T-helper 2 cell treated with Interferon-gamma antibody and Interleukin-4, amounts not matched to agents 100 ng/mL and 5 ng/mL, for 36 hours (primary cell): ENCODE results near the gene ATF5. TPM values are rescaled to one million over a fixed set of nuclear protein-coding genes. Genes with fewer than 3 reads are reported as not detected.
"Not testable (repeated sequence)": the region's sequence is repeated elsewhere in the genome, so short reads cannot be mapped to it uniquely, and the experiment has no call there.

Source experiments
- intact Hi-C: fragments of 100-400 bp; cut with micrococcal nuclease; formaldehyde crosslinking; loops from one replicate; pipeline ENCODE4 v1.15.1; 2023
- total RNA-seq: library from RNA; stranded (reverse); gene quantifications from 2 replicates; pipeline ENCODE4 v1.2.3, GENCODE V29; 2022

ATF5 gene
- total RNA-seq, 1 donor from 2014 or later: 11.3 TPM

DNA sequence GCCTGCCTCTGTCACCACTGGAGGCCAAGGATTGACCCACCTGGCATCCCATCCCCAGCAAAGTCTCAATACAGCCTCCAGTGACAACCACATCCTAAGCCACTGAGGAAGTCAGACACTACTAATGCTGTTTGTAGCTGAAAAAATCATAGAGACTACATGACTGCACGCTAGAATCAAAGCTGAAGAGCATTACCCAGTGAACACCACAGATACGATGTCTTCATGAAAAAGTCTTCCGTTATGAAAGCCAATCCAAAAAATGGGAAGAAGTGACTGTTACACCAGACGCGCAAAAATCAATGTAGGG, 11.4 kb downstream of the ATF5 start:
- intact Hi-C loops: no loop called here

DNA sequence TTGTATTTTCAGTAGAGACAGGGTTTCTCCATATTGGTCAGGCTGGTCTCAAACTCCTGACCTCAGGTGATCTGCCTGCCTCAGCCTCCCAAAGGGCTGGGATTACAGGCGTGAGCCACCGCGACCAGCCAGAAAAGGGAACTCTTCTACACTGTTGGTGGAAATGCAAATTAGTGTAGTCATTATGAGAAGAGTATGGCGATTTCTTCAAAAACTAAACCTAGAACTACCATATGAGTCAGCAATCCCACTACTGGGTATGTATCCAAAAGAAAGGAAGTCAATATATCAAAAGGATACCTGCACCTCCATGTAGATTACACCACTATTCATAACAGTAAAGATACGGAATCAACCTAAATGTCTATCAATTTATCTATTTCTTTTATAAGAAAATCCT, 15.6 kb downstream of the ATF5 start:
- intact Hi-C loops: not testable (repeated sequence)

DNA sequence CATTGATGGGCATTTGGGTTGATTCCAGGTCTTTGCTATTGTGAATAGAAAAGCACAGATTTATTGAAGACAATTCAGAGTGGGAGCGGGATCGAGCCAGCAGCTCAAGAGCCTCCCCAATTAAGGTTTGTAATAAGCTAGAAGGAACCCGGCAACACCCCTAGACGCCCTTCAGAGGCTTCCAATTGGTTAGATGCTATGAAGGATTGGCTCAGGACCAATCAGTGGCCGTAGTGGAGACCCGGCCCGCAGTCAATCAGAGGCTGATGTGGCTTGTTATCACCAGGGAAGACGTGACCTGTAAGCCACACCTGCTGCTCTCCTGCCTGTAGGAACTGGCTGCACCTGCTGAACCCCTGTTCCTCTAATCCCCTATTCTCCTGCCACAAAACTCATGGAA, 17.4 kb downstream of the ATF5 start:
- intact Hi-C loops: no loop called here

DNA sequence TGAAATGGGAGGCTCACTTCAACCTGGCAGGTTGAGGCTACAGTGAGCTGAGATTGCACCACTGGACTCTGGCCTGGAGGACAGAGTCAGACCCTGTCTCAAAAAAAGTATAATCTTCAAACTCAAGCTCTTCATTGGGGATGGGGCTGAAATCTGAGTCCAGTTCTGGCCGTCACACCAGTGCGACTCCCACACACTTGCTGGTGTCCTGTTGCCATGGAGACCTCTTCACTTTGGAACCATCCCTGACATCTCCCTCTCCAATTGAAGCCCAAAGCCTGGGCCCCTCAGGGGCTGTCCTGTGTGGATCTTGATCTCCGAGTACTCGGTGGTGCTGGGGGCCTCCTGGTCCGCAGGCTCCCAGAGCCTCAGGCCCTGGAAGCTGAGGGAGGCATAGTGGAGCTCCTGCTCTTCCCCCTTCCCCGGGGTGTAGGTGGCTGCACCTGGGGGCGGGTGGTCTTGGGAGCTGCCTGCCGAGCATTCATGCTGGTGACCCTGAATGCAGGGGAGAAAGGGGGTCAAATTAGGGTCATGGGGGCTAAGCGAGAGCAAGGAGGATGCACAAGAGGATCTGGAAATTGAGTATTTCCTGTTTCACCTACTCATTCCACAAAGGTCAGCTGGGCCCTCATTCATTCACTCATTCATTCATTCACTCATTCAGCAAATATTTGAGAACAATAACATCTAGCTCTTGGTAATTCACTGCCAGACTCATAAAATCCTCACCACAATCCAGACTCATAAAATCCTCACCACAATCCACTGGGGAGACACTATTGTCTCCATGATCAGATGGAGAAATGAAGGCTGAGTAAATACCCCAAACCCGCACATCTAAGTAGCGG, 21.0 kb downstream of the ATF5 start:
- intact Hi-C loops: no loop called here

DNA sequence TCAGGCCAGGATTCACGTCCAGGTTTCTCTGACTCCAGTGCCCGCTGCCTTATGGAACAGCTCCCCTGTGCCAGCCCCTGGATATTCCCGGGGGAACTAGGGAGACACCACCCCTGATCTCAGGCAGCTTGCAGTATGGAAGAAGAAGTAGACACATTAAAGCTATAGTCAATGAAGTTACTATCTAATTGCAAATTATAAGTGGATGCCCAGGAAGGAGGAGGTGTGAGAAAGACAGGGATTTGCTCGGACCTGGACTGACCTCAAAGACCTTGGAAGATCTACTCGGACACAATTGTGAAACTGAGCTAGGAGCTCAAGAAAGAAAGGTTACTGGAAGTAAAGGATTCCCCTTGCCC, 21.6 kb downstream of the ATF5 start:
- intact Hi-C loops: no loop called here

DNA sequence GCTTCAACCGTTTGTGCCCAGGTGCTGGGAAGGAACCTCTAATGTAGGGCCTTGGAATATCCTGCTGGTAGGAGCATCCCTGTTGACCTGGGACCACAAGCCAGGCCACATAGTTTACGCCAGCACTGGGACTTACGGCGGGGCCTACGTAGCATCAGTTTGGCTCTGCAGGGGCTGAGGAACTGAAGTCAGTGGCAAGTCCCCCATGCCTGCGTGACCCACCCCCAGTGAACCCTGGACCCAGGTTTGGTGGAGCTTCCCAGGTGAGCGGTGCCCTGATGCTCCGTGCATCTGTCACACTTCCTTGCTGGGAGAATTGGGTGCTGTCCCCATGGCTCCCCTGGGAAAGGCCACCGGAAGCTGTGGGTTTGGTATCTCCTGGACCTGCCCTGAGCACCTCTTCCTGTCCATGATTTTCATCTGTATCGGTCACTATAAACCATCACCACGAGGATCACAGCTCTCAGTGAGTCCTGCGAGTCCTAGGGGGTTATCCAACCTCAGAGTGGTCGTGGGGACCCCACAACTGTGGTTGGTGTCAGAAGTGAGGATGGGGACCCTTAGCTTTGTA, 22.0 kb downstream of the ATF5 start:
- intact Hi-C loops: no loop called here

DNA sequence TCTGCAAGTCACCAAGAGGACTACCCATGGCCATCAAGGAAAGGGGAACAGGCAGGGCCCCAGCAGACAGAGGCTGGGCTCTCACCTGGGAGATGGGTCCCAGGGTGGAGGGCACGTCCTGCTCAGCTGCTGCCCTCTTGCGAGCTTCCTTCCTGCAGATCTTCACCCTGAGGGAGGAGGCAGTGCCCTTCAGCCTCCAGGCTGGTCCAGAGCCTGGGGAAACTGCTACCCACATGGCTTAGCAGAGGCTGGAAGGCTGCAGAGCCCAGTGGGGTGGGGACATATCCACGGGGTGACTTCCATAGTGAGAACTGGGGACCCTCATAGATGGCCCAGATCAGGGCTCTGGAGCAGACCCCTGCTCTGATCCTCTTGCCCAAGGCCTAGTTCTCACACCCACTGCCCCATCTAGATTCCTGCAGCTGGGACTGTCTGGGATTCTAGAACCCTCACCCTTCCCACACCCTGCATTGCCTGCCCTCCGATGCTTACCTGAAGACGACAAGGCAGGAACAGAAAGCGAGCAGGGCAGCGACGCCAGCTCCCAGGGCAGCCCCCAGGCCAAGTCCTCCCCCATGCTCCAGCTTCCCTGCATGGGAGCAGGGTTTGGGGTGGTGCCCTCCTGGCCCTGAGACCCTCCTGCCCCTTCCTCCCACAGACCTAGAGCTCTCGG, 22.9 kb downstream of the ATF5 start:
- intact Hi-C loops: no loop called here

DNA sequence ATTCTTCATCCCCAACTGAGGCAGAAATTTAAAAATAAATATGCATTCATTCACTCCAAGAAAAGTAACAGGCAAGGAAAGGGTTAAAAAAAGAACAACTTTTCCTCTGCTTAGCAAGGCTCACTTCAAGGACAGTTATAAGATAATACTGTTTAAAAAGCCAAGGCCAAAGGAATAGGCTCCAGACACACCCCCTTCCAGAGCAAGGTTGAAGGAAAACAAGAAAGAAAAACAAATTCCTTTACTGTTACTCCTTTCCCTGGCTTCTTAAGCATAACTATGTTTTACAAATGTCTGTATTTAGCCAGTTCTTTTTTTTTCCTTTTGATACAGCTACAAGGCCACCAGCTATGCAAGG, 23.5 kb downstream of the ATF5 start:
- intact Hi-C loops: no loop called here

DNA sequence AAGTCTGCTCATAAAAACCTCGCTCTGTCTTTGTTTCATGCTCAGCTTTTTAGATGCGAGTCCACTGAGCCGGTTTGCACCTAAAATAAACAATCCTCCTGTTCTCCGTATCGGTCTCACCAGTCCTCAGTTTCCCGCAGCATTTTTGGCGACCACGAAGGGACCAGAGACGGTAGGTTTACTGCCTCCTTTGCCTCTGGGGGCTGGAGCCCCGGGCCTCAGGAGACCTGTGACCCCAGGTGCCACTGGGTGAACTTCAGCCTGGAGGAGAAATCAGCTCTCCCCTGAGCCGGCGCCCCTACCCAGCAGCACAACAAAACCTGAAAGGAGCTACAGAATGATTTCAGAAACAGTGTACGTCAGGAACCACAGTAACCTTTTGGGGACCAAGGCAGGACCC, 23.9 kb downstream of the ATF5 start:
- intact Hi-C loops: no loop called here

DNA sequence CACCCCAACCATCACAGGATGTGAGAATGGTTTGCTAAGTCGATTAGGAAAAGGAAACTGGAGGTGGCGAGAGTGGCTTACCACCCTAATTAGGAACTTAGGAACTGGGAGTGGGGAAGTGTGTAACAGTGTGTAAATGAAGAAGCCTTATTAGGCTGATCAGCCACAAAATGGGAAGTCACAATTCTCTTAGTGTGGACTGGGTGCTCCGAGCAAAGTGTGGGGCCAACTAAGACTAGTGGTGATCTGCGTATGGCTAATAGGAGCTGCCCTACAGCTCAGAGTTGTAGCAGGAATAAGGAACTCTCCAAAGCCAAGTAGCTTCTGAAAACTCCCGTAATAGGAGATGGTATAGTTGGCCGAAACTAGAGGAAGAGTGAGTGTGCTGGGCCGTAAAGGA, 24.4 kb downstream of the ATF5 start:
- intact Hi-C loops: no loop called here

DNA sequence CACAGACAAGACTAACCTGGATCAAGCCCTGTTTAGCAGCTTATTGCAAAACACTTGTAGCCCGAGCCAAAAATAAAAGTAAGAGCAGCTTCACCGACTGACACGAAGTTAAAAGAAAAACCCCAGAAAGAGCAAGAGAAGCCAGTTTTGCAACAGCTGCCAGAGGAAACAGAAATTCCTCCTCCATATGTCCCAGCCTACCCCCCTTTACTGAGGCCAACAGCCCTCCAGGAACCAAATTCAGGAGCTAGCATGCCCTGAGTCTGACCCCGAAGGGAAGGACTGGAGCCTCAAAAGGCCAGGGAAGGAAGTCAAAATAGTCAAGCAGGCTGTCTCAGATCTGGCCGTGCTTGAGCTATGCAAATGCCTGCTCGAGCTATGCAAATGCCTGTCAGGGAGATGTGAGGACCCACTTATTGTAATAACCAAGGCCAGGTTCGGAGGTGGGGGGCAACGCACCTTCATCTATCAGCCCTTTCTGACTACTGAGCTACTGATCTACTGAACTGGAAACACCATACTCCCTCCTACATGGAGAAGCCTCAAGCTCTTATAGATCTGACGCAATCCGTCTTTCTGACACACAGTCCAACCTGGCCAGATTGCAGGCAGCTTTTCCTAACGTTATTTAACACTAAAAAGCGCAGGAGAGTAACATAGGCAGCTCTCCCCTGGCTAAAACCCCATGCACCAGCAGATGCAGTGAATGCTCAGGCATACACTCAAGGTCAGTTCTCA, 25.3 kb downstream of the ATF5 start:
- intact Hi-C loops: no loop called here

DNA sequence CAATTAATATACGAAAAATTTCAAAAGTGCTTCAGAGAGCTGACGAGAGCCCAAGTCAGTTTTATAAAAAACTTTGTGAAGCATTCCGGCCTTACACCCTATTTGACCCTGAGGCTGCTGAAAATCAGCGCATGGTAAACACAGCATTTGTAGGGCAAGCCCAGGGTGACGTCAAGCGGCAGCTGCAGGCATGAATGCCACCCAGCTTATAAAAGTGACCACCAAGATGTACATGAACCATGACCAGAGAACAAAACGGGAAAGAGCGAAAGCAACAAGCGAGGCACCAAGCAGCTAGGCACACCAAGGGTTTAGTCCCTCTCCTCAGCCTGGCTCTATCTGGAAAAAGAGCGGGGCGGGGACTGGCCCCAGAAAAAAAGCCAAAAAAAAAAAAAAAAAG, 25.9 kb downstream of the ATF5 start:
- intact Hi-C loops: no loop called here

DNA sequence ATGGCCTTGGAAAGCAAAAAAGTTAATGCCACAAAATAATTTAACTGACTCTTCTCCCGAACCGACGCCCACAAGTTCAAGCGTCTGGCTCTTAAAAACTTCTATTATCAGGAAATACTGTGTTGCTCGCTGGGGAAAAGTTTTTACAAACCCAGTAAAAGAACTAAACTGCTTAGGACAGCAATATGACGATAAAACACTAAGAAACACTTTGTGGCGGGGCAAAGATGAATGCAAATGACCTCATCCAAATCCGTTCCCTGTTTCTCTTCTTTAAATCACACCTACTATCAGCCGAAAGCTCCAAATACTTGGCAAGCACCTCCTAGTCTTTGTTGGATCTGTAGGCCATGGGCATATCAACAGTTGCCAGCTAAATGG, 27.1 kb downstream of the ATF5 start:
- intact Hi-C loops: no loop called here

DNA sequence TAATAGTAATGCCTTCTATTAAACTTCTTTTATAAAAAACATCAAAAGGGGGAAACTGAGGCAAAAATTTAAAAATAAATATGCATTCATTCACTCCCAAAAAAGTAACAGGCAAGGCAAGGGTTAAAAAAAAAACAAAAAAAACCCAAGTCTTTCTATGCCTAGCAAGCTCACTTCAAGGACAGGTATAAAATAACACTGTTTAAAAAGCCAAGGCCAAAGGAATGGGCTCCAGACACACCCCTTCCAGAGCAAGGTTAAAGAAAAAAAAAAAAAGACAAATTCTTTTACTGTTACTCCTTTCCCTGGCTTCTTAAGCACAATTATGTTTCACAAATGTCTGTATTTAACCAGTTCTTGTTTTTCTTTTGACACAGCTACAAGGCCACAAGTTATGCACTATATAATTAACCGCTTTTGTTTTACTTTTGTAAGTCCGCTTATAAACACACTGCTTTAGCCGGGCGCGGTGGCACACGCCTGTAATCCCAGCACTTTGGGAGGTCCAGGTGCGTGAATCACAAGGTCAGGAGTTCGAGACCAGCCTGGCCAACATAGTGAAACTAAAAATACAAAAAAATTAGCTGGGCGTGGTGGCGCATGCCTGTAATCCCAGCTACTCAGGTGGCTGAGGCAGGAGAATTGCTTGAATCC, 28.4 kb downstream of the ATF5 start:
- intact Hi-C loops: no loop called here

DNA sequence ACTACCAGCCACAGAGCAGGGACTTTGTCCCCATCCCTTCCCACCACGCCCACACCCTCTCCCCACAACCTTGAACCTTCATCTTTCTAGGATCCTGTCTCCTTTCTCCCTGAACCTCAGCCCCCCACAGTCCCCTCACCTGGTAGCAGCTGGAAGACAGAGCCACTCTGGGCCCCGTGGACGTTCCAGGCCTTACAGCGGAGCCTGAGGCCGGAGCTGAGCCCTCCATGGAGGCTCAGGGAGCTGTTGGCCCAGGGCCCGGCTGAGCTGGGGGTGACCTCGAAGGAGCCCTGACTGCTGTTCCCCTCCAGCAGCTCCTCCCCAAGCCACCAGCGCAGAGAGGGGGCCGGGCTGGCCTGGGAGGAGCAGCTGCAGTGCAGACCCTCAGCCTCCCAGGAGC, 29.1 kb downstream of the ATF5 start:
- intact Hi-C loops: not testable (repeated sequence)

DNA sequence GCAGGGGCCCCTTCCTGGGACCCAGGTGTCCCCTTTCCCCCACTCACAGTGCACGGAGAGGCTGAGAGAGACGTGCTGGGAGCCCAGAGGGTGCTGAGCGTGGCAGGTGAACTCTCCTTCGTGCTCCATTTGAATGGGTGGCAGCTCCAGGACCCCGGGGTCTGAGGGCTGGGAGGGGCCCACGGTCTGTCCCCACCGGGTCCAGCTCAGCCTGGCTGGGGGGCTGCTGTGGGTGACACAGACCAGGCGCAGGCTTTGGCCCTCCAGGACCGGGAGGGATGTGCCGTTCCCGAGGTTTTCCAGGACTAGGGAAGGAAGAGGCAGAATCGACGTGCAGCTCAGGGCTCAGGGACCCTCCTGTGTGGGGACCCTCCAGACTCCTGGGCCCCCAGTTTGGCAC, 29.6 kb downstream of the ATF5 start:
- intact Hi-C loops: not testable (repeated sequence)

DNA sequence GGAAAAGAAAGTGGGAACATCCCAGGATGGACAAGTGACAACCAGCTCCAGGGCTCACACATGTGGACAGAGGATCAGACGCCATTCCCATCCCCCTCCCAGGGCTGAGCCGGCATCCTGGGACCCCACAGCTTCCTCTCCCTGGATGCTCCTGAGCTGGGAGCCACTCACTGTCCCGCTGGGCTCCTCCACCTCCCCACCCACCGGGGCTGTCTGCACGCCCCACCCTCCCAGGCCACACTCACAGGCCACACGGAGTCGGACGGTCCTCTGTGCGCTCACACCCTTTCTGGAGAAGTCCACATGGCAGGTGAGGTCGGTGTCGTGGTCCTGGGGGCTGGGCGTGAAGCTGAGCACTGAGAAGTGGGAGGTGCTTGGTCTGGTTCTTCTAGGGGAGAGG, 30.9 kb downstream of the ATF5 start:
- intact Hi-C loops: not testable (repeated sequence)

DNA sequence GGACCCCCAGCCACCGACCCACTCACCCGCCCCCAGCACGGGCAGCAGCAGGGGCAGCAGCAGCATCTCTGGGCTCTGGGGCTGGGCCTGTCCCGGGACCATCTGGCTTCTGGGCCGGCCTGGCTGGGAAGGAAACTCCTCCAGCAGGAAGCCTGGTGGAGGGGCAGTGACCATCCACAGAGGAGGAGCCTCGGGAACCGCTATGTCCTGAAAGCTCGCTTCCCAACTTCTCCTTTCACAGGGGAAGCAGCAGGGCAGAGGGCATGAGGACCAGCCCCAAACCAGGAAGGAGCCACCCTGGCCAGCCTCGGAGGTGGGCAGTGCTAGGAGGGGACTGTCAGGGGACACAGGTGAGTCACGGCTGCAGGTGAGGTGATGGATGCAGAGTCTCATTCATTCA, 32.0 kb downstream of the ATF5 start, which contains the start of gene SIGLEC11:
TSS of gene SIGLEC11 (minus strand) at position 193 of the 400 bp plus-strand sequence. CDS start at position 102, 91 bp downstream.
- intact Hi-C loops: not testable (repeated sequence)

DNA sequence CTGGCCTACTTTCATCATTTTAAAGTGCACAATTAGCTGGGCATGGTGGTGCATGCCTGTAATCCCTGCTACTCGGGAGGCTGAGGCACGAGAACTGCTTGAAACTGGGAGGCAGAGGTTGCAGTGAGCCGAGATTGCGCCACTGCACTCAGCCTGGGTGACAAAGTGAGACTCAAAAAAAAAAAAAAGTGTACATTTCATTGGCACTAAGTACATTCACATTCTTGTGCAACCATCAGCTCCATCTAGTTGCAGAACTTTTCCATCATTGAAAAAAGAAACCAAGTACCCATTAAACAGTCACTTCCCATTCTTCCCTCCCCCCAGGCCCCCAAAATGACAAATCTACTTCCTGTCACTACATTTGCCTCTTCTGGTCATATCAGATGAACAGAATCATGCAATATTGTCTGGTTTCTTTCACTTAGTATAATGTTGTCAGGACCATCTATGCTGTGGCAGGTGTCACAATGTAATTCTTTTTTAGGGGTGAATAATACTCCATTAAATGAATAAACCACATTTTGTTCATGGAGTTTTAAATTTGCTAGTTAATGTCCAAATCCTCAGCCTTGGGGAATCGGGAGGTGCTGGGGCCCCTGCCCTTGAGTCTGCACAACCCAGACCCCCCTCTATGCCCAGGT, 39.4 kb downstream of the ATF5 start:
- intact Hi-C loops: no loop called here

DNA sequence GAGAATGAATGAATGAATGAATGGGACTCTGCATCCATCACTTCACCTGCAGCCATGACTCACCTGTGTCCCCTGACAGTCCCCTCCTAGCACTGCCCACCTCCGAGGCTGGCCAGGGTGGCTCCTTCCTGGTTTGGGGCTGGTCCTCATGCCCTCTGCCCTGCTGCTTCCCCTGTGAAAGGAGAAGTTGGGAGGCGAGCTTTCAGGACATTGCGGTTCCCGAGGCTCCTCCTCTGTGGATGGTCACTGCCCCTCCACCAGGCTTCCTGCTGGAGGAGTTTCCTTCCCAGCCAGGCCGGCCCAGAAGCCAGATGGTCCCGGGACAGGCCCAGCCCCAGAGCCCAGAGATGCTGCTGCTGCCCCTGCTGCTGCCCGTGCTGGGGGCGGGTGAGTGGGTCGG, 40.4 kb downstream of the ATF5 start:
- intact Hi-C loops: not testable (repeated sequence)

DNA sequence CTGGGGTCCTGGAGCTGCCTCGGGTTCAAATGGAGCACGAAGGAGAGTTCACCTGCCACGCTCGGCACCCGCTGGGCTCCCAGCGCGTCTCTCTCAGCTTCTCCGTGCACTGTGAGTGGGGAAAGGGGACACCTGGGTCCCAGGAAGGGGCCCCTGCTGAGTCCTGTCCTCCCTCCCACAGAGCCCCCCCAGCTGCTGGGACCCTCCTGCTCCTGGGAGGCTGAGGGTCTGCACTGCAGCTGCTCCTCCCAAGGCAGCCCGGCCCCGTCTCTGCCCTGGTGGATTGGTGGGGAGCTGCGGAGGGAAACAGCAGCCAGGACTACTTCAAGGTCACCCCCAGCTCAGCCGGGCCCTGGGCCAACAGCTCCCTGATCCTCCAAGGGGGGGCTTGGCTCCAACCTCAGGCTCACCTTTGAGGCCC, 43.0 kb downstream of the ATF5 start:
- intact Hi-C loops: no loop called here
